Measurements from ENCODE around the gene FAM221B. TPM values are rescaled to one million over a fixed set of nuclear protein-coding genes. Genes with fewer than 3 reads are reported as not detected.

Gene FAM221B
- not detected for total RNA-seq

GRCh38 chr9:35828716-35829083 lies at the start of gene FAM221B:
TSS of gene FAM221B (minus strand) at chr9:35828732. CDS start at chr9:35826161, 2,571 bp downstream.
- Mint-ChIP-seq H3K9me3 (no peaks in the 10 kb centered on the region), H3K36me3 (ENCODE audit: low read depth) (no peaks in the 10 kb centered on the region), H3K27ac (peak within 1 kb of the TSS; percentile 89), H3K27me3 (peaks cover 3% of the 10 kb centered on the region), H3K4me3 (peak within 1 kb of the TSS; percentile 91), H3K4me1 (peaks cover 29% of the 10 kb centered on the region)
- DNase-seq, result peak; percentile 50
- ChIA-PET POLR2A (interaction anchor here (1.1 kb wide), 1 partner anchor 14 kb away, joined by 5 read pairs; the partner anchor contains the start of gene HINT2), CTCF (interaction anchor here (0.7 to 1.7 kb wide), 2 partner anchors 15 to 40 kb away, joined by 3 to 4 read pairs; no protein-coding TSS in a partner anchor)

GRCh38 chr9:35872505-35872904 lies 44.0 kb upstream of the FAM221B start:
- ChIA-PET POLR2A (no interaction called here), CTCF (interaction anchor here (0.6 kb wide), 1 partner anchor 1250 kb away, joined by 5 read pairs; no protein-coding TSS in a partner anchor)
- no peak overlapping the region for H3K4me3 Mint-ChIP-seq
- no peaks in the 10 kb centered on the region for H3K36me3 Mint-ChIP-seq (ENCODE audit: low read depth)
- H3K27me3 Mint-ChIP-seq, result peaks cover 15% of the 10 kb centered on the region
- H3K27ac Mint-ChIP-seq, result no peak overlapping the region
- H3K4me1 Mint-ChIP-seq, result no peaks in the 10 kb centered on the region
- no peak for DNase-seq
- H3K9me3 Mint-ChIP-seq, result peaks cover 4% of the 10 kb centered on the region

- POLR2A ChIA-PET, result no interaction called here
- Mint-ChIP-seq H3K4me1 (no peaks in the 10 kb centered on the region), H3K9me3 (no peaks in the 10 kb centered on the region), H3K27ac (no peak overlapping the region), H3K4me3 (no peak overlapping the region), H3K27me3 (peaks cover 12% of the 10 kb centered on the region), H3K36me3 (ENCODE audit: low read depth) (no peaks in the 10 kb centered on the region)
- CTCF ChIA-PET, result interaction anchor here (1.2 kb wide), 1 partner anchor 11 kb away, joined by 3 read pairs; no protein-coding TSS in a partner anchor
- DNase-seq, result no peak
Observed at GRCh38 chr9:35871545-35871944, 43.0 kb upstream of the FAM221B start.

GRCh38 chr9:35870351-35870923 lies 41.9 kb upstream of the FAM221B start, which contains the start of gene OR13J1:
TSS of gene OR13J1 (minus strand) at chr9:35870401. CDS start at chr9:35870401, 0 bp downstream.
- POLR2A ChIA-PET, result no interaction called here
- CTCF ChIA-PET, result interaction anchor here (1.2 kb wide), 1 partner anchor 12 kb away, joined by 3 read pairs; no protein-coding TSS in a partner anchor

GRCh38 chr9:35869621-35870216 lies 41.2 kb upstream of the FAM221B start:
- no peaks in the 10 kb centered on the region for H3K36me3 Mint-ChIP-seq (ENCODE audit: low read depth)
- ChIA-PET CTCF (no interaction called here), POLR2A (no interaction called here)
- no peak for DNase-seq
- H3K4me3 Mint-ChIP-seq, result no peak overlapping the region
- H3K9me3 Mint-ChIP-seq, result no peaks in the 10 kb centered on the region
- H3K4me1 Mint-ChIP-seq, result no peaks in the 10 kb centered on the region
- peaks cover 3% of the 10 kb centered on the region for H3K27me3 Mint-ChIP-seq
- peak overlapping the region; percentile 26 for H3K27ac Mint-ChIP-seq

More at GRCh38 chr9:35870351-35870923, 41.9 kb upstream of the FAM221B start, which contains the start of gene OR13J1:
- Mint-ChIP-seq H3K27ac (peak within 1 kb of the TSS; percentile 26), H3K4me1 (no peaks in the 10 kb centered on the region), H3K9me3 (no peaks in the 10 kb centered on the region), H3K27me3 (peaks cover 8% of the 10 kb centered on the region), H3K36me3 (ENCODE audit: low read depth) (no peaks in the 10 kb centered on the region), H3K4me3 (no peak within 1 kb of the TSS)
- no peak for DNase-seq

GRCh38 chr9:35868933-35869332 lies 40.4 kb upstream of the FAM221B start:
- POLR2A ChIA-PET, result no interaction called here
- Mint-ChIP-seq H3K4me1 (no peaks in the 10 kb centered on the region), H3K27me3 (peaks cover 2% of the 10 kb centered on the region), H3K4me3 (no peak overlapping the region), H3K27ac (no peak overlapping the region), H3K9me3 (no peaks in the 10 kb centered on the region), H3K36me3 (ENCODE audit: low read depth) (no peaks in the 10 kb centered on the region)
- CTCF ChIA-PET, result no interaction called here
- DNase-seq, result no peak

GRCh38 chr9:35867538-35867937 lies 39.0 kb upstream of the FAM221B start:
- H3K27me3 Mint-ChIP-seq, result peaks cover 2% of the 10 kb centered on the region
- no peaks in the 10 kb centered on the region for H3K4me1 Mint-ChIP-seq
- no peaks in the 10 kb centered on the region for H3K36me3 Mint-ChIP-seq (ENCODE audit: low read depth)
- no peaks in the 10 kb centered on the region for H3K9me3 Mint-ChIP-seq
- ChIA-PET POLR2A (no interaction called here), CTCF (no interaction called here)
- no peak for DNase-seq
- no peak overlapping the region for H3K27ac Mint-ChIP-seq
- H3K4me3 Mint-ChIP-seq, result no peak overlapping the region

- no peaks in the 10 kb centered on the region for H3K9me3 Mint-ChIP-seq
- H3K4me1 Mint-ChIP-seq, result no peaks in the 10 kb centered on the region
- H3K27ac Mint-ChIP-seq, result no peak overlapping the region
- H3K36me3 Mint-ChIP-seq (ENCODE audit: low read depth), result no peaks in the 10 kb centered on the region
- CTCF ChIA-PET, result interaction anchor here (1.0 kb wide), 1 partner anchor 10 kb away, joined by 3 read pairs; no protein-coding TSS in a partner anchor
- peaks cover 9% of the 10 kb centered on the region for H3K27me3 Mint-ChIP-seq
- H3K4me3 Mint-ChIP-seq, result no peak overlapping the region
- POLR2A ChIA-PET, result no interaction called here
- no peak for DNase-seq
Observed at GRCh38 chr9:35864695-35865255, 36.2 kb upstream of the FAM221B start.

- H3K27ac Mint-ChIP-seq, result no peak overlapping the region
- DNase-seq, result no peak
- no peaks in the 10 kb centered on the region for H3K9me3 Mint-ChIP-seq
- no peak overlapping the region for H3K4me3 Mint-ChIP-seq
- peaks cover 9% of the 10 kb centered on the region for H3K27me3 Mint-ChIP-seq
- ChIA-PET CTCF (interaction anchor here (1.0 to 1.1 kb wide), 2 partner anchors 9 to 73 kb away, joined by 3 read pairs; no protein-coding TSS in a partner anchor), POLR2A (no interaction called here)
- H3K4me1 Mint-ChIP-seq, result peaks cover 2% of the 10 kb centered on the region
- H3K36me3 Mint-ChIP-seq (ENCODE audit: low read depth), result no peaks in the 10 kb centered on the region
Observed at GRCh38 chr9:35863583-35863982, 35.1 kb upstream of the FAM221B start.

GRCh38 chr9:35862328-35862727 lies 33.8 kb upstream of the FAM221B start:
- ChIA-PET CTCF (interaction anchor here (1.1 kb wide), 1 partner anchor 72 kb away, joined by 3 read pairs; no protein-coding TSS in a partner anchor), POLR2A (no interaction called here)
- Mint-ChIP-seq H3K27me3 (peaks cover 9% of the 10 kb centered on the region), H3K27ac (no peak overlapping the region), H3K9me3 (no peaks in the 10 kb centered on the region), H3K4me1 (peaks cover 4% of the 10 kb centered on the region), H3K36me3 (ENCODE audit: low read depth) (no peaks in the 10 kb centered on the region), H3K4me3 (no peak overlapping the region)
- DNase-seq, result no peak

- H3K4me1 Mint-ChIP-seq, result peaks cover 4% of the 10 kb centered on the region
- H3K9me3 Mint-ChIP-seq, result no peaks in the 10 kb centered on the region
- no peak overlapping the region for H3K27ac Mint-ChIP-seq
- no peak overlapping the region for H3K4me3 Mint-ChIP-seq
- ChIA-PET CTCF (interaction anchor here (0.7 to 0.9 kb wide), 3 partner anchors 21 to 36 kb away, joined by 3 to 5 read pairs (median 3); no protein-coding TSS in a partner anchor), POLR2A (no interaction called here)
- H3K27me3 Mint-ChIP-seq, result peaks cover 9% of the 10 kb centered on the region
- DNase-seq, result no peak
- no peaks in the 10 kb centered on the region for H3K36me3 Mint-ChIP-seq (ENCODE audit: low read depth)
Observed at GRCh38 chr9:35861161-35861897, 32.8 kb upstream of the FAM221B start.

GRCh38 chr9:35859990-35860339 lies 31.4 kb upstream of the FAM221B start:
- Mint-ChIP-seq H3K9me3 (no peaks in the 10 kb centered on the region), H3K4me3 (no peak overlapping the region), H3K4me1 (peaks cover 4% of the 10 kb centered on the region), H3K27ac (no peak overlapping the region), H3K27me3 (peaks cover 7% of the 10 kb centered on the region), H3K36me3 (ENCODE audit: low read depth) (no peaks in the 10 kb centered on the region)
- DNase-seq, result no peak
- CTCF ChIA-PET, result no interaction called here
- POLR2A ChIA-PET, result no interaction called here
